ENCODE results near the gene KDM4B. TPM values are rescaled to one million over a fixed set of nuclear protein-coding genes. Genes with fewer than 3 reads are reported as not detected.

Gene KDM4B
- total RNA-seq, 1 donor from 2014 or later, result 34.1 TPM

DNA sequence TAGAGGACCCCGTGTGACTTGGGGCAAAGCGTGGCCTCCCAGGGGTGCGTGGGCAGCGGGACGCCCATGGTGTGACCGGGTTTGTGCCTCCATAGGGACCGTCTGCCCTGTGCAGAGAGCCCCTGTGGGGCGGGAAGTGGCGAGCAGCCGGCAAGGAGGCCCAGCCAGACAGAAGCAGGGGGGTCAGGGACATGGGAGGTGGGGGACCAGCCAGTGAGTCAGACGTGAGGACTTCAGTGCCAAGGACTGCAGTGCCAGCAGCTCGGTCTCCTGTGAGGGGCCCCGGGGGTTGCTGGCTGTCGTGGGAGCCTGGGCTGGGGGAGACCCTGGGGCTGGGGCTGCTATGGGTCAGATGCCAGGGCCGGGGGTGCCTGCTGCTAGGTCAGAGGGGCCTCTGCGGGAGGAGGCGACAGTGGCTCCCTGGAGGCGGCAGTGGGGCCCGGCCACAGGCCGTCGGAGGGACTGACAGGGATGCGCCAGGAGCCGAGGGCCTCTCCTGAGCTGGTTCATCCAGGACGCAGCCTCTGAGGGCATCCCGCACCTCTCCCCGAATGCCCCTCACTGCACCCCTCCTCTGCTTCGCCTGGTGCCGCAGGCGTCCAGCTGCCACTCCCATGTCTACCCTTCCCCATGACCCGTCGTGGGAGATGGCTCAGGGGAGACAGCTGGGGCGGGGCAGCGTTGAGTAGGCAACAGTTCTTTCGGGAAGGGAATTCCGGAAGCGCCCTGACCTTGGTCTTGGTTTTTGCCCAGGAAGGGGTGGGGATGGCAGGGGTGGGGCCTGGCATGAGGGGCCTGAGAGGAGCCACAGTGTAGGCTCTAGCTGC, 80.0 kb downstream of the KDM4B start:
- H3K9me3 ChIP-seq (replicated peaks), result no peaks in the 10 kb centered on the region
- H3K4me3 ChIP-seq, result no peak overlapping the region
- no peak overlapping the region for H3K27ac ChIP-seq (replicated peaks)
- H3K4me1 ChIP-seq, result peaks cover 62% of the 10 kb centered on the region
- intact Hi-C loops (cut with micrococcal nuclease), result no loop called here
- H3K27me3 ChIP-seq (ENCODE audit: low read depth), result no peaks in the 10 kb centered on the region
- no peak for DNase-seq
- TF ChIP-seq, protein P1, sequence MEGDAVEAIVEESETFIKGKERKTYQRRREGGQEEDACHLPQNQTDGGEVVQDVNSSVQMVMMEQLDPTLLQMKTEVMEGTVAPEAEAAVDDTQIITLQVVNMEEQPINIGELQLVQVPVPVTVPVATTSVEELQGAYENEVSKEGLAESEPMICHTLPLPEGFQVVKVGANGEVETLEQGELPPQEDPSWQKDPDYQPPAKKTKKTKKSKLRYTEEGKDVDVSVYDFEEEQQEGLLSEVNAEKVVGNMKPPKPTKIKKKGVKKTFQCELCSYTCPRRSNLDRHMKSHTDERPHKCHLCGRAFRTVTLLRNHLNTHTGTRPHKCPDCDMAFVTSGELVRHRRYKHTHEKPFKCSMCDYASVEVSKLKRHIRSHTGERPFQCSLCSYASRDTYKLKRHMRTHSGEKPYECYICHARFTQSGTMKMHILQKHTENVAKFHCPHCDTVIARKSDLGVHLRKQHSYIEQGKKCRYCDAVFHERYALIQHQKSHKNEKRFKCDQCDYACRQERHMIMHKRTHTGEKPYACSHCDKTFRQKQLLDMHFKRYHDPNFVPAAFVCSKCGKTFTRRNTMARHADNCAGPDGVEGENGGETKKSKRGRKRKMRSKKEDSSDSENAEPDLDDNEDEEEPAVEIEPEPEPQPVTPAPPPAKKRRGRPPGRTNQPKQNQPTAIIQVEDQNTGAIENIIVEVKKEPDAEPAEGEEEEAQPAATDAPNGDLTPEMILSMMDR (IDR thresholded peaks at IDR 0.05; ENCODE audit: borderline replicate concordance), result no peak
- H3K36me3 ChIP-seq, result peaks cover 40% of the 10 kb centered on the region

DNA sequence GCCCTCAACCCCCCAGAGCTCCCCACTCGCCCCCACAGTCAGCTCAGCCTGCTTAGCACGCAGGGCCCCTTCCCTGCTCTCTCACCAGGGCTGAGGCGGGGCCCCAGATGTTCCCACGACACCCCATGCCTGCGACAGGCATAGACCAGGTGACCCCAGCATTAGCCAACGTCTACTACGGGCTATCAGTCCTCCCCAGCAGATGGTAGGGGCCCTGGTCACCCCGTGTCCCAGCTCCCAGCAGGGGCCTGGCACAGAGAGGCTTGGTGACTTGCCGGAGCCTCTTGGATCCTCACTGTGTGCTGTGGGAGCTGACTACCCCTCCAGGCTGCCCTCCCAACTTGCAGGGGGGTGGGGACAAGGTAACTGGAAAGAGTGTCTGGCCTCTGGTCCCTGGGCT, 80.6 kb downstream of the KDM4B start:
- H3K27me3 ChIP-seq (ENCODE audit: low read depth), result no peaks in the 10 kb centered on the region
- no peaks in the 10 kb centered on the region for H3K9me3 ChIP-seq (replicated peaks)
- DNase-seq, result no peak
- TF ChIP-seq, protein P1 (IDR thresholded peaks at IDR 0.05; ENCODE audit: borderline replicate concordance), result no peak
- intact Hi-C loops (cut with micrococcal nuclease), result no loop called here
- no peak overlapping the region for H3K27ac ChIP-seq (replicated peaks)
- peaks cover 40% of the 10 kb centered on the region for H3K36me3 ChIP-seq
- peaks cover 69% of the 10 kb centered on the region for H3K4me1 ChIP-seq
- H3K4me3 ChIP-seq, result no peak overlapping the region

DNA sequence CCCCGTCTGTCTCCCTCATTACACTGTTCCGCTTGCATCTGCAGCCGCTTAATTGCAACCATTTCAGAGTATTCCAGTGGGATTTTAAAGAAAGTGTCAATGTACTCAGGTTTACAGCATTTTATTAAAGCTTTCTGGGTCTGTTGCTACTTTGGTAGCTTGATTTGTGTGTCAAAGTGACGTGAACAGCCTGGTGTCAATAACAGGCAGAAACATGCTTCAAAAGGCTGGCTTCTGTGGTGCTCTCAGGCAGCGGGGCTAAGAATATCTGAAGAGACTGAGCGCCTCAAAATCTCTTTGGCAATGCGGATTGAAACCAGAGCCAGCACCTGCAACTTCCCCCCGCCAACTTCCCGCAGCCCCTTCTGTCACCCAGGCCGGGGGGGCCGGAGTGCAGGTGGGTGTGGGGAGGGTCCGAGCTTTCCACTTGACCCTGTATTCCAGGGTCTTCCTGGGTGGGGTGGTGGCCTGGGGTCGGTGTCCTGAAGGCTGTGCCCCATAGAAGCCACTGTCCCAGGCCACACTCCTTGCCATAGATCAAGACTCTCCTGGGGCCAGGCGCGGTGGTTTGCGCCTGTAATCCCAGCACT, 81.2 kb downstream of the KDM4B start:
- Histone ChIP-seq H3K4me3 (no peak overlapping the region), H3K27me3 (ENCODE audit: low read depth) (no peaks in the 10 kb centered on the region), H3K27ac (replicated peaks) (no peak overlapping the region), H3K9me3 (replicated peaks) (no peaks in the 10 kb centered on the region), H3K36me3 (peaks cover 36% of the 10 kb centered on the region), H3K4me1 (peaks cover 75% of the 10 kb centered on the region)
- TF ChIP-seq, protein P1 (IDR thresholded peaks at IDR 0.05; ENCODE audit: borderline replicate concordance), result no peak
- DNase-seq, result no peak
- intact Hi-C loops (cut with micrococcal nuclease), result no loop called here

DNA sequence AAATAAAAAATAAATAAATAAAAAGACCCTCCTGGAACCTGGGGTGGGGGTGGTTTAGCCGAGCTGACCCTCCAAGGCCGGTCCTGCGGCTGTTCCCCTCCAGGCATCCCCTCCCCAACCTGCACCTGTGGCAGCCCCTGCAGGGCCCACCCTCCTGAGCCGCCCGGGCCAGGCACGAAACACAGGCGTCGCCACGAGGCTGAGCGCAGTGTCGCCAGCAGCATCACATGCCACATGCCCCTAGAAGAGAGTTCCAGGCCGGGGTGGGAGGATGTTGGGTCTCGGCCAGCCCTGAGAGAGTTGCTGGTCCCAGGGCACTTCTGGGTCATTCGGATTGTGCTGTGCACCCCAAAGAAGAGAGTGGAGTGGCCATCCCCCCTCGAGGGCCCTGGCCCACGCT, 82.0 kb downstream of the KDM4B start:
- intact Hi-C loops (cut with micrococcal nuclease), result no loop called here
- Histone ChIP-seq H3K4me1 (peaks cover 78% of the 10 kb centered on the region), H3K27me3 (ENCODE audit: low read depth) (no peaks in the 10 kb centered on the region), H3K36me3 (peaks cover 32% of the 10 kb centered on the region), H3K9me3 (replicated peaks) (no peaks in the 10 kb centered on the region), H3K27ac (replicated peaks) (no peak overlapping the region), H3K4me3 (no peak overlapping the region)
- no peak for DNase-seq
- TF ChIP-seq, protein P1 (IDR thresholded peaks at IDR 0.05; ENCODE audit: borderline replicate concordance), result no peak

DNA sequence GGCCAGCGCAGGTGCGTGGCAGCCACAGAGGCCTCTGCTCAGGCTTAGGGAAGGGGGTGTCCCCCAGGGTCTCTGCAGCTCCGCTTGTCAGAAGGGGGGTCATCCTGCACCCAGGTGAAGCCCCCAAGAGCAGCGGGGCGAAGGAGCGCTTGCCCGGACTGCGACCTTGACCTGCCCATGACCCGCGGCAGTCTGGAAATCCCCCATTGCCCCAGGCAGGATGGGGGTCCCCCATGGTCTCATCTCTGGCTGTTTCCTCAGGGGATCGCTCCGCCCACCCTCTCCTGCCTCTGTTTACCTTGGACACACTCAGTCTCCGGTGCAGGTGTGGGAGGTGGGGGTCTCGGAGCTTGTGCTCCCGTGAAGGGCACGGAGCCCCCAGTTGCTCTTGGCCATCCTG, 82.7 kb downstream of the KDM4B start:
- intact Hi-C loops (cut with micrococcal nuclease), result no loop called here
- Histone ChIP-seq H3K27me3 (ENCODE audit: low read depth) (no peaks in the 10 kb centered on the region), H3K4me3 (no peak overlapping the region), H3K9me3 (replicated peaks) (no peaks in the 10 kb centered on the region), H3K27ac (replicated peaks) (no peak overlapping the region), H3K4me1 (peaks cover 71% of the 10 kb centered on the region), H3K36me3 (peaks cover 32% of the 10 kb centered on the region)
- TF ChIP-seq, protein P1 (IDR thresholded peaks at IDR 0.05; ENCODE audit: borderline replicate concordance), result no peak
- no peak for DNase-seq

Data from left ventricle myocardium inferior (tissue), 1 donor.